ENCODE measurements around the gene TMEM143. TPM values are rescaled to one million over a fixed set of nuclear protein-coding genes. Genes with fewer than 3 reads are reported as not detected.

Gene TMEM143
- total and polyA plus RNA-seq, 10 of the 15 experiments (the other 5 are each of a cell fraction or from before 2014, with no cell fraction given) = 1.5 to 19.5 (median 10.1) TPM

- ATAC-seq = no peak
- CTCF ChIA-PET = interaction anchor here (0.8 to 1.5 kb wide), 4 partner anchors 14 to 236 kb away, joined by 3 to 5 read pairs (median 4); partner anchors contain the start of gene KDELR1
- SMC1A ChIA-PET (ENCODE audit: uncharacterized antibody, unreplicated experiment) = no interaction called here
- no peak for DNase-seq (ENCODE audit: low read depth, low spot score)
- WGBS (ENCODE audit: insufficient coverage, insufficient replicate concordance, low lambda C conversion rate, missing lambda C conversion rate) = 84% methylated on average over 5 of the region's 5 CpGs
- no peaks in the 10 kb centered on the region for H3K27me3 ChIP-seq (replicated peaks in 1 of 2; ENCODE audit: control insufficient read depth in 2 of 2, insufficient read depth in 2 of 2, low read length in 1 of 2)
- no peak overlapping the region for H3K4me2 ChIP-seq (ENCODE audit: control insufficient read depth, insufficient read depth)
- no peaks in the 10 kb centered on the region; a peak in 1 of 4 replicates for H3K36me3 ChIP-seq (ENCODE audit: control insufficient read depth in 2 of 2, insufficient read depth in 2 of 2, low read length in 1 of 2)
- no peak overlapping the region for H3K9ac ChIP-seq (ENCODE audit: control insufficient read depth, insufficient read depth, low read length)
- POLR2A ChIA-PET = interaction anchor here (0.6 to 1.3 kb wide), 4 partner anchors 16 to 81 kb away, joined by 3 to 7 read pairs (median 3); partner anchors contain the start of genes SYNGR4 and TMEM143
- RAD21 ChIA-PET (ENCODE audit: unreplicated experiment) = no interaction called here
- intact Hi-C loops (cut with micrococcal nuclease; ENCODE audit: unreplicated experiment) (no loop called here), in situ Hi-C loops (cut with MboI) (no loop called here)
- H4K20me1 ChIP-seq (ENCODE audit: control insufficient read depth, insufficient read depth) = no peaks in the 10 kb centered on the region
- H3K9me3 ChIP-seq (replicated peaks; ENCODE audit: control insufficient read depth, insufficient read depth, low read length) = no peaks in the 10 kb centered on the region
- no peak overlapping the region for H3K4me3 ChIP-seq
- BruUV-seq (replicated peaks) = no TSS peak
- H3K27ac ChIP-seq (ENCODE audit: control insufficient read depth, insufficient read depth) = no peak overlapping the region
- H3K79me2 ChIP-seq (ENCODE audit: control insufficient read depth, insufficient read depth, low read length) = no peaks in the 10 kb centered on the region
- FAIRE-seq = no peak
- H3K4me1 ChIP-seq (ENCODE audit: control insufficient read depth, insufficient read depth, low read length) = no peaks in the 10 kb centered on the region
- H2AFZ ChIP-seq (ENCODE audit: control insufficient read depth, low read depth, low read length) = no peak overlapping the region
- TF ChIP-seq, protein P1, sequence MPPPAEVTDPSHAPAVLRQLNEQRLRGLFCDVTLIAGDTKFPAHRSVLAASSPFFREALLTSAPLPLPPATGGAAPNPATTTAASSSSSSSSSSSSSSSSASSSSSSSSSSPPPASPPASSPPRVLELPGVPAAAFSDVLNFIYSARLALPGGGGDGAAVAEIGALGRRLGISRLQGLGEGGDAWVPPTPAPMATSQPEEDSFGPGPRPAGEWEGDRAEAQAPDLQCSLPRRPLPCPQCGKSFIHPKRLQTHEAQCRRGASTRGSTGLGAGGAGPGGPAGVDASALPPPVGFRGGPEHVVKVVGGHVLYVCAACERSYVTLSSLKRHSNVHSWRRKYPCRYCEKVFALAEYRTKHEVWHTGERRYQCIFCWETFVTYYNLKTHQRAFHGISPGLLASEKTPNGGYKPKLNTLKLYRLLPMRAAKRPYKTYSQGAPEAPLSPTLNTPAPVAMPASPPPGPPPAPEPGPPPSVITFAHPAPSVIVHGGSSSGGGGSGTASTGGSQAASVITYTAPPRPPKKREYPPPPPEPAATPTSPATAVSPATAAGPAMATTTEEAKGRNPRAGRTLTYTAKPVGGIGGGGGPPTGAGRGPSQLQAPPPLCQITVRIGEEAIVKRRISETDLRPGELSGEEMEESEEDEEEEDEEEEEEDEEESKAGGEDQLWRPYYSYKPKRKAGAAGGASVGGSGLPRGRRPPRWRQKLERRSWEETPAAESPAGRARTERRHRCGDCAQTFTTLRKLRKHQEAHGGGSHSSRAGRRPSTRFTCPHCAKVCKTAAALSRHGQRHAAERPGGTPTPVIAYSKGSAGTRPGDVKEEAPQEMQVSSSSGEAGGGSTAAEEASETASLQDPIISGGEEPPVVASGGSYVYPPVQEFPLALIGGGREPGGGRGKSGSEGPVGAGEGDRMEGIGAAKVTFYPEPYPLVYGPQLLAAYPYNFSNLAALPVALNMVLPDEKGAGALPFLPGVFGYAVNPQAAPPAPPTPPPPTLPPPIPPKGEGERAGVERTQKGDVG (CRISPR knock-in tag; IDR thresholded peaks at IDR 0.05) = no peak
- no peak for TF ChIP-seq SMC3 (IDR thresholded peaks at IDR 0.05; ENCODE audit: borderline replicate concordance, low read length)
- TF ChIP-seq NFXL1 (IDR thresholded peaks at IDR 0.05; ENCODE audit: borderline replicate concordance) = no peak
- no peak for TF ChIP-seq MYC (IDR thresholded peaks at IDR 0.05; ENCODE audit: insufficient read depth, insufficient read length, insufficient replicate concordance, low read length, severe bottlenecking)
- no peak for TF ChIP-seq PAX8 (IDR thresholded peaks at IDR 0.05)
- no peak for TF ChIP-seq MYB (IDR thresholded peaks at IDR 0.05; ENCODE audit: borderline replicate concordance, low read depth, low read length)
- TF ChIP-seq, protein P2, sequence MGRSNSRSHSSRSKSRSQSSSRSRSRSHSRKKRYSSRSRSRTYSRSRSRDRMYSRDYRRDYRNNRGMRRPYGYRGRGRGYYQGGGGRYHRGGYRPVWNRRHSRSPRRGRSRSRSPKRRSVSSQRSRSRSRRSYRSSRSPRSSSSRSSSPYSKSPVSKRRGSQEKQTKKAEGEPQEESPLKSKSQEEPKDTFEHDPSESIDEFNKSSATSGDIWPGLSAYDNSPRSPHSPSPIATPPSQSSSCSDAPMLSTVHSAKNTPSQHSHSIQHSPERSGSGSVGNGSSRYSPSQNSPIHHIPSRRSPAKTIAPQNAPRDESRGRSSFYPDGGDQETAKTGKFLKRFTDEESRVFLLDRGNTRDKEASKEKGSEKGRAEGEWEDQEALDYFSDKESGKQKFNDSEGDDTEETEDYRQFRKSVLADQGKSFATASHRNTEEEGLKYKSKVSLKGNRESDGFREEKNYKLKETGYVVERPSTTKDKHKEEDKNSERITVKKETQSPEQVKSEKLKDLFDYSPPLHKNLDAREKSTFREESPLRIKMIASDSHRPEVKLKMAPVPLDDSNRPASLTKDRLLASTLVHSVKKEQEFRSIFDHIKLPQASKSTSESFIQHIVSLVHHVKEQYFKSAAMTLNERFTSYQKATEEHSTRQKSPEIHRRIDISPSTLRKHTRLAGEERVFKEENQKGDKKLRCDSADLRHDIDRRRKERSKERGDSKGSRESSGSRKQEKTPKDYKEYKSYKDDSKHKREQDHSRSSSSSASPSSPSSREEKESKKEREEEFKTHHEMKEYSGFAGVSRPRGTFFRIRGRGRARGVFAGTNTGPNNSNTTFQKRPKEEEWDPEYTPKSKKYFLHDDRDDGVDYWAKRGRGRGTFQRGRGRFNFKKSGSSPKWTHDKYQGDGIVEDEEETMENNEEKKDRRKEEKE (IDR thresholded peaks at IDR 0.05) = no peak
- TF ChIP-seq MXI1 (IDR thresholded peaks at IDR 0.05; ENCODE audit: low read depth, low read length) = no peak
- no peak for TF ChIP-seq POLR2AphosphoS2 (IDR thresholded peaks at IDR 0.05; ENCODE audit: low read depth, low read length)
Observed at GRCh38 chr19:48348045-48348444, 15.7 kb downstream of the TMEM143 start.

Data from GM12878 (cell line).